HepG2 (cell line): ENCODE measurements around the gene TMEM61. TPM values are rescaled to one million over a fixed set of nuclear protein-coding genes. Genes with fewer than 3 reads are reported as not detected.

Experiments used
- ATAC-seq: fragments of 200-7000 bp; cut with Tn5 transposase; 3 replicates; pipeline ENCODE4 v1.9.1; 2020; ENCODE audit warnings: mild to moderate bottlenecking, moderate library complexity
- BruUV-seq: library from RNA; stranded (reverse); fragments of 400-500 nt; replicated peaks from 2 replicates; lab custom pipeline; 2021; lab: Mats Ljungman, UMichigan
- CTCF ChIA-PET: fragments of 300-600 bp; formaldehyde crosslinking; extraction: SDS; loops from one replicate; lab custom pipeline; 2021; ENCODE audit warnings: low total read pairs, inconsistent platforms, low intra/inter-chr PET ratio; lab: Yijun Ruan, JAX
- POLR2A ChIA-PET: fragments of 350-600 bp; sonication (Branson Sonifier 250); formaldehyde crosslinking; loops from one replicate; lab custom pipeline; 2020; ENCODE audit warnings: antibody characterized with exemption, inconsistent platforms; lab: Yijun Ruan, JAX
- DNase-seq: peaks from one replicate; pipeline ENCODE4 v3.0.0-alpha.2; 2015; ENCODE audit warnings: low spot score
- FAIRE-seq: peaks from 3 replicates; lab custom pipeline; 2011; peaks lifted over from hg19 to GRCh38; lab: Jason Lieb, UNC
- H2AFZ ChIP-seq: one replicate; pipeline ENCODE4 v1.6.1; 2011; ENCODE audit warnings: low read length, inconsistent platforms
- H3K27ac ChIP-seq: fragments of 300-600 bp; 3 replicates; pipeline ENCODE4 v1.8.0; 2011; ENCODE audit warnings: mixed run types, mild to moderate bottlenecking, mixed read lengths, low read length, inconsistent platforms; ENCODE audit not compliant: insufficient read depth; ENCODE audit errors: extremely low read length
- H3K27me3 ChIP-seq, 2 experiments: fragments of 200-600 bp in 1 of 2; 2 replicates in 1 of 2; 3 replicates in 1 of 2; pipeline versions ENCODE4 v1.6.0 to v1.8.0; 2011; ENCODE audit warnings: low read length in 2 of 2, mild to moderate bottlenecking in 2 of 2, moderate library complexity in 2 of 2, inconsistent platforms in 1 of 2; ENCODE audit not compliant: insufficient read depth in 2 of 2, control insufficient read depth in 1 of 2
- H3K36me3 ChIP-seq, 2 experiments: fragments of 200-600 bp in 1 of 2; replicated peaks in 1 of 2; 2 replicates in 1 of 2; 3 replicates in 1 of 2; pipeline versions ENCODE4 v1.5.1 to v1.8.0; 2011; ENCODE audit warnings: low read length in 2 of 2, inconsistent platforms in 1 of 2; ENCODE audit not compliant: insufficient read depth in 2 of 2, control insufficient read depth in 1 of 2
- H3K4me1 ChIP-seq: 2 replicates; pipeline ENCODE4 v1.5.1; 2012; ENCODE audit warnings: low read length, inconsistent platforms; ENCODE audit not compliant: insufficient read depth
- H3K4me2 ChIP-seq: 2 replicates; pipeline ENCODE4 v1.6.0; 2011; ENCODE audit warnings: low read depth, low read length, inconsistent platforms
- H3K4me3 ChIP-seq, 3 experiments: fragments of 200-600 bp in 1 of 3; sonication (generic), shearing (Covaris generic) in 1 of 3; replicated peaks in 1 of 3; 2 replicates each; pipeline ENCODE4 v1.5.1; 2011 to 2016; ENCODE audit warnings: low read length in 3 of 3, inconsistent platforms in 2 of 3, low read depth in 2 of 3, mild to moderate bottlenecking in 2 of 3, control low read depth in 1 of 3, mixed read lengths in 1 of 3; ENCODE audit not compliant: insufficient read depth in 1 of 3
- H3K79me2 ChIP-seq: one replicate; pipeline ENCODE4 v1.6.1; 2011; ENCODE audit warnings: low read length, inconsistent platforms; ENCODE audit not compliant: insufficient read depth
- H3K9ac ChIP-seq: 2 replicates; pipeline ENCODE4 v1.6.0; 2011; ENCODE audit warnings: mild to moderate bottlenecking, low read depth, low read length, inconsistent platforms; ENCODE audit not compliant: insufficient read depth
- H3K9me3 ChIP-seq: 2 replicates; pipeline ENCODE4 v1.5.1; 2012; ENCODE audit warnings: mild to moderate bottlenecking, low read length
- H4K20me1 ChIP-seq: 2 replicates; pipeline ENCODE4 v1.6.0; 2011; ENCODE audit warnings: inconsistent platforms, mild to moderate bottlenecking, low read length, moderate library complexity; ENCODE audit not compliant: insufficient read depth
- ARHGAP35 ChIP-seq: sonication (generic); formaldehyde crosslinking; IDR thresholded peaks from 2 replicates; pipeline ENCODE4 v1.9.0; 2022; ENCODE audit warnings: mild to moderate bottlenecking, inconsistent platforms, moderate library complexity, missing genetic modification reagents, borderline replicate concordance
- EHMT2 ChIP-seq: fragments of 200-600 bp; sonication (generic); IDR thresholded peaks from 2 replicates; pipeline ENCODE4 v1.7.0; 2017; ENCODE audit warnings: antibody characterized with exemption, low read depth, low read length, borderline replicate concordance
- GLI4 ChIP-seq: sonication (generic); formaldehyde crosslinking; IDR thresholded peaks from 2 replicates; pipeline ENCODE4 v1.5.1; 2020; ENCODE audit warnings: missing genetic modification reagents, mild to moderate bottlenecking, moderate library complexity, borderline replicate concordance
- IRF2 ChIP-seq: IDR thresholded peaks from 2 replicates; pipeline ENCODE4 v1.6.1; 2018; ENCODE audit warnings: missing genetic modification reagents, missing compliant biosample characterization
- MBNL3 ChIP-seq: fragments of 250-450 bp; sonication (Bioruptor Pico); conservative IDR thresholded peaks from 2 replicates; pipeline ENCODE4 v1.8.0; 2022; ENCODE audit warnings: mild to moderate bottlenecking, inconsistent platforms
- MZF1 ChIP-seq: sonication (generic); formaldehyde crosslinking; IDR thresholded peaks from 2 replicates; pipeline ENCODE4 v1.8.1; 2023; ENCODE audit warnings: mild to moderate bottlenecking, missing genetic modification reagents, borderline replicate concordance
- PAF1 ChIP-seq: IDR thresholded peaks from 2 replicates; pipeline ENCODE4 v1.6.1; 2016; ENCODE audit warnings: missing genetic modification reagents, missing compliant biosample characterization
- ZNF17 ChIP-seq: sonication (generic); formaldehyde crosslinking; IDR thresholded peaks from 2 replicates; pipeline ENCODE4 v1.5.0; 2020; ENCODE audit warnings: mild to moderate bottlenecking, missing genetic modification reagents
- ZNF329 ChIP-seq: sonication (generic); formaldehyde crosslinking; IDR thresholded peaks from 2 replicates; pipeline ENCODE4 v1.9.0; 2021; ENCODE audit warnings: low read depth, mild to moderate bottlenecking, missing genetic modification reagents
- ZNF724P ChIP-seq: sonication (generic); formaldehyde crosslinking; IDR thresholded peaks from 2 replicates; pipeline ENCODE4 v1.8.0; 2022; ENCODE audit warnings: missing genetic modification reagents, borderline replicate concordance
- ZNF761 ChIP-seq: sonication (generic); formaldehyde crosslinking; conservative IDR thresholded peaks from 2 replicates; pipeline ENCODE4 v1.4.0; 2020; ENCODE audit warnings: mild to moderate bottlenecking, missing genetic modification reagents
- WGBS: methylation state at CpG from one replicate; pipeline ENCODE4 v1.1.6; 2017; ENCODE audit warnings: low lambda C conversion rate; 5-methylcytosine and 5-hydroxymethylcytosine counted together
- in situ Hi-C: cut with HindIII; loops from 2 replicates; pipeline ENCODE4 v1.10.0; 2017; ENCODE audit warnings: low pct_unique_long_range_greater_than_20kb; ENCODE audit not compliant: extremely low pct_ligation_motif_present
- intact Hi-C: fragments of 100-400 bp; cut with micrococcal nuclease; formaldehyde crosslinking; loops from one replicate; pipeline ENCODE4 v1.10.0; 2022; ENCODE audit not compliant: unreplicated experiment
- polyA plus RNA-seq, 8 experiments: library from polyadenylated mRNA; depleted of rRNA in 3 of 8; stranded (reverse) in 7 of 8; unstranded in 1 of 8; fragments of >200 nt; fragmentation: Illumina TruSeq in 4 of 8; extraction: Trizol in 4 of 8; gene quantifications; 2 replicates each; pipeline versions ENCODE4 v1.2.1 to v1.2.3, GENCODE V29; 2011 to 2016; ENCODE audit warnings: low read depth in 4 of 8, missing spikeins in 1 of 8, mixed read lengths in 1 of 8; ENCODE audit not compliant: insufficient read depth in 1 of 8
- total RNA-seq, 5 experiments: library from RNA; depleted of rRNA; stranded (reverse); fragments of >200 nt; fragmentation: Illumina TruSeq; extraction: Trizol; gene quantifications; 2 replicates each; pipeline ENCODE4 v1.2.3, GENCODE V29; 2016; ENCODE audit warnings: low read depth in 1 of 5
- TF ChIP-seq, protein P1 (sequence below): sonication (generic); formaldehyde crosslinking; IDR thresholded peaks from 2 replicates; pipeline ENCODE4 v1.5.0; 2020; ENCODE audit warnings: mild to moderate bottlenecking, missing genetic modification reagents
- TF ChIP-seq, protein P2 (sequence below): sonication (generic); formaldehyde crosslinking; IDR thresholded peaks from 2 replicates; pipeline ENCODE4 v1.5.0; 2020; ENCODE audit warnings: missing genetic modification reagents
- TF ChIP-seq, protein P3 (sequence below): sonication (generic); formaldehyde crosslinking; IDR thresholded peaks from 2 replicates; pipeline ENCODE4; 2020; ENCODE audit warnings: missing genetic modification reagents, mild to moderate bottlenecking, borderline replicate concordance

The TMEM61 gene
- total and polyA plus RNA-seq, 2 of the 13 experiments (the other 11 are each of a cell fraction or from before 2014, with no cell fraction given), result not detected

DNA sequence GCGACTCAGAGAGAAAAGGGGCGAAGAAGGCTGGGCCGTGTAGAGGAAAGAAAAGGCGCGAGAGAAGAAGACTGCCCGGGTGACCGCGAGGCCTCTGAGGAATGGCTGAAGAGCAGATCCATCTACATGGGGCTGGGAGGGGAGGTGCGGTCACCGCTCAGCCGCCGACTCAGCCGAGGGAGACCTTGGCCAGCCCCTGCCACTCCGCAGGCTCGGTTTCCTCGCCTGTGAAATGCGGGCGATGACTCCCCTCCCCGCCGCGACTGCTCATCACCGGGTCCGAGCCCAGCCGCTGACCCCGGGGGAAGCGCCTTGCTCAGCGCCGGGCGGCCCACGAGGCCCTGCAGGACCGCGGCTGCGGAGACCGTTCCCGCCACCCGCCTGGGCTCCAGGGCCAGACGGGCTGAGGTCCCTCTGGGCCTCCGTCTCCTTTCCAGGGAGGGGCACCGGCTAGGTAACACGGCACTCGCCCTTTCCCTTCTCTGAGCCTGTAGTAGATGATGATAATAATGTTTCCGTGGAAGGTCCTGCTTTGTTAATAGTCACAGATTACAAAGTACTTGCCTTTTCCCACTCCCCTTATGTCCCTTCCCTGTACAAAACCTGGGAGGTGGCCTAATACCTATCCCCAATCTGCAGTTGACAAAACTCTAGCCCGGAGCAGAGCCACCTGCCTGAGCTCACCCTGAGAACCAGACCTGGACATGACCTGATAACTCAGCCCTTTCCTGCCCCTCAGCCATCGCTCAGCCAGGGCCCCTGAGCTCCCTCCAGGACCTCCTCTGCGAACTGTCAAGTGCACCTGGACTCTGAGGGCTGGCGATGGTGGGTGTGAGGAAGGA, 16.7 kb downstream of the TMEM61 start:
- 44% methylated on average over 13 of the region's 46 CpGs for WGBS
- in situ Hi-C loops (loop anchor here (5.0 to 10.0 kb wide), 2 partner anchors 45 to 182 kb away; no protein-coding TSS in a partner anchor), intact Hi-C loops (loop anchor here (1.0 kb wide), 1 partner anchor 47 kb away; no protein-coding TSS in a partner anchor)
- Histone ChIP-seq H3K27ac (no peak overlapping the region), H2AFZ (no peak overlapping the region), H3K4me1 (peaks cover 15% of the 10 kb centered on the region), H3K27me3 (peaks cover 0 to 44% of the 10 kb centered on the region in 2 experiments; a peak in 4 of 5 replicates), H3K79me2 (no peaks in the 10 kb centered on the region), H3K4me3 (no peak overlapping the region), H3K4me2 (no peak overlapping the region), H4K20me1 (no peaks in the 10 kb centered on the region), H3K9me3 (no peaks in the 10 kb centered on the region), H3K36me3 (no peaks in the 10 kb centered on the region), H3K9ac (no peak overlapping the region)
- BruUV-seq, result no TSS peak
- DNase-seq (no peak), FAIRE-seq (no peak), ATAC-seq (no peak)
- POLR2A ChIA-PET, result no interaction called here
- CTCF ChIA-PET, result interaction anchor here (1.2 to 3.9 kb wide), 3 partner anchors 24 to 51 kb away, joined by 5 to 22 read pairs (median 19); no protein-coding TSS in a partner anchor
- TF ChIP-seq MZF1 (CRISPR knock-in tag), result no peak
- TF ChIP-seq GLI4 (CRISPR knock-in tag), result no peak
- no peak for TF ChIP-seq IRF2 (CRISPR knock-in tag)
- TF ChIP-seq PAF1 (CRISPR knock-in tag), result no peak
- TF ChIP-seq ZNF724P, result no peak
- TF ChIP-seq ARHGAP35 (CRISPR knock-in tag), result no peak
- no peak for TF ChIP-seq ZNF329
- no peak for TF ChIP-seq ZNF761 (CRISPR knock-in tag)
- TF ChIP-seq EHMT2, result no peak
- TF ChIP-seq, protein P1, sequence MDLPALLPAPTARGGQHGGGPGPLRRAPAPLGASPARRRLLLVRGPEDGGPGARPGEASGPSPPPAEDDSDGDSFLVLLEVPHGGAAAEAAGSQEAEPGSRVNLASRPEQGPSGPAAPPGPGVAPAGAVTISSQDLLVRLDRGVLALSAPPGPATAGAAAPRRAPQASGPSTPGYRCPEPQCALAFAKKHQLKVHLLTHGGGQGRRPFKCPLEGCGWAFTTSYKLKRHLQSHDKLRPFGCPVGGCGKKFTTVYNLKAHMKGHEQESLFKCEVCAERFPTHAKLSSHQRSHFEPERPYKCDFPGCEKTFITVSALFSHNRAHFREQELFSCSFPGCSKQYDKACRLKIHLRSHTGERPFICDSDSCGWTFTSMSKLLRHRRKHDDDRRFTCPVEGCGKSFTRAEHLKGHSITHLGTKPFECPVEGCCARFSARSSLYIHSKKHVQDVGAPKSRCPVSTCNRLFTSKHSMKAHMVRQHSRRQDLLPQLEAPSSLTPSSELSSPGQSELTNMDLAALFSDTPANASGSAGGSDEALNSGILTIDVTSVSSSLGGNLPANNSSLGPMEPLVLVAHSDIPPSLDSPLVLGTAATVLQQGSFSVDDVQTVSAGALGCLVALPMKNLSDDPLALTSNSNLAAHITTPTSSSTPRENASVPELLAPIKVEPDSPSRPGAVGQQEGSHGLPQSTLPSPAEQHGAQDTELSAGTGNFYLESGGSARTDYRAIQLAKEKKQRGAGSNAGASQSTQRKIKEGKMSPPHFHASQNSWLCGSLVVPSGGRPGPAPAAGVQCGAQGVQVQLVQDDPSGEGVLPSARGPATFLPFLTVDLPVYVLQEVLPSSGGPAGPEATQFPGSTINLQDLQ (CRISPR knock-in tag), result no peak
- TF ChIP-seq ZNF17, result no peak
- TF ChIP-seq, protein P2, sequence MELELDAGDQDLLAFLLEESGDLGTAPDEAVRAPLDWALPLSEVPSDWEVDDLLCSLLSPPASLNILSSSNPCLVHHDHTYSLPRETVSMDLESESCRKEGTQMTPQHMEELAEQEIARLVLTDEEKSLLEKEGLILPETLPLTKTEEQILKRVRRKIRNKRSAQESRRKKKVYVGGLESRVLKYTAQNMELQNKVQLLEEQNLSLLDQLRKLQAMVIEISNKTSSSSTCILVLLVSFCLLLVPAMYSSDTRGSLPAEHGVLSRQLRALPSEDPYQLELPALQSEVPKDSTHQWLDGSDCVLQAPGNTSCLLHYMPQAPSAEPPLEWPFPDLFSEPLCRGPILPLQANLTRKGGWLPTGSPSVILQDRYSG (CRISPR knock-in tag), result no peak
- no peak for TF ChIP-seq MBNL3 (CRISPR knock-in tag)
- TF ChIP-seq, protein P3, sequence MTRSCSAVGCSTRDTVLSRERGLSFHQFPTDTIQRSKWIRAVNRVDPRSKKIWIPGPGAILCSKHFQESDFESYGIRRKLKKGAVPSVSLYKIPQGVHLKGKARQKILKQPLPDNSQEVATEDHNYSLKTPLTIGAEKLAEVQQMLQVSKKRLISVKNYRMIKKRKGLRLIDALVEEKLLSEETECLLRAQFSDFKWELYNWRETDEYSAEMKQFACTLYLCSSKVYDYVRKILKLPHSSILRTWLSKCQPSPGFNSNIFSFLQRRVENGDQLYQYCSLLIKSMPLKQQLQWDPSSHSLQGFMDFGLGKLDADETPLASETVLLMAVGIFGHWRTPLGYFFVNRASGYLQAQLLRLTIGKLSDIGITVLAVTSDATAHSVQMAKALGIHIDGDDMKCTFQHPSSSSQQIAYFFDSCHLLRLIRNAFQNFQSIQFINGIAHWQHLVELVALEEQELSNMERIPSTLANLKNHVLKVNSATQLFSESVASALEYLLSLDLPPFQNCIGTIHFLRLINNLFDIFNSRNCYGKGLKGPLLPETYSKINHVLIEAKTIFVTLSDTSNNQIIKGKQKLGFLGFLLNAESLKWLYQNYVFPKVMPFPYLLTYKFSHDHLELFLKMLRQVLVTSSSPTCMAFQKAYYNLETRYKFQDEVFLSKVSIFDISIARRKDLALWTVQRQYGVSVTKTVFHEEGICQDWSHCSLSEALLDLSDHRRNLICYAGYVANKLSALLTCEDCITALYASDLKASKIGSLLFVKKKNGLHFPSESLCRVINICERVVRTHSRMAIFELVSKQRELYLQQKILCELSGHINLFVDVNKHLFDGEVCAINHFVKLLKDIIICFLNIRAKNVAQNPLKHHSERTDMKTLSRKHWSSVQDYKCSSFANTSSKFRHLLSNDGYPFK (CRISPR knock-in tag), result no peak
